HL-60 (cell line): Measurements from ENCODE around the gene TMUB1.

Source experiments
- DNase-seq, 2 experiments: peaks; one replicate each; pipeline ENCODE4 v3.0.0-alpha.2; 2010 to 2020; ENCODE audit warnings: low read depth in 1 of 2, low spot score in 1 of 2
- H3K27ac ChIP-seq: fragments of 250-450 bp; sonication (Bioruptor Pico); replicated peaks from 2 replicates; pipeline ENCODE4 v1.5.1; 2020; ENCODE audit warnings: mild to moderate bottlenecking, moderate library complexity
- H3K27me3 ChIP-seq: fragments of 250-450 bp; sonication (Bioruptor Pico); 2 replicates; pipeline ENCODE4 v1.5.1; 2021; ENCODE audit warnings: mild to moderate bottlenecking, moderate library complexity; ENCODE audit not compliant: insufficient read depth, poor library complexity, severe bottlenecking
- H3K4me3 ChIP-seq: replicated peaks from 2 replicates; pipeline ENCODE4 v1.5.1; 2011; ENCODE audit warnings: mild to moderate bottlenecking, control low read depth, low read length; ENCODE audit not compliant: insufficient read depth
- GABPA ChIP-seq: IDR thresholded peaks from 2 replicates; pipeline ENCODE4 v1.6.1; 2012; ENCODE audit warnings: low read depth
- POLR2AphosphoS5 ChIP-seq: IDR thresholded peaks from 2 replicates; pipeline ENCODE4 v1.6.1; 2012; ENCODE audit warnings: low read depth
- SPI1 ChIP-seq: IDR thresholded peaks from 2 replicates; pipeline ENCODE4 v1.6.1; 2012; ENCODE audit warnings: low read depth, mild to moderate bottlenecking, borderline replicate concordance
- TF ChIP-seq, protein P1 (sequence below): IDR thresholded peaks from 2 replicates; pipeline ENCODE4 v1.6.1; 2012; ENCODE audit warnings: low read depth; ENCODE audit not compliant: insufficient replicate concordance
- TF ChIP-seq, protein P2 (sequence below): IDR thresholded peaks from one replicate; pipeline ENCODE4 v1.5.1; 2011; ENCODE audit warnings: low read length, control low read depth, inconsistent platforms; ENCODE audit not compliant: insufficient read depth

Gene TMUB1

DNA sequence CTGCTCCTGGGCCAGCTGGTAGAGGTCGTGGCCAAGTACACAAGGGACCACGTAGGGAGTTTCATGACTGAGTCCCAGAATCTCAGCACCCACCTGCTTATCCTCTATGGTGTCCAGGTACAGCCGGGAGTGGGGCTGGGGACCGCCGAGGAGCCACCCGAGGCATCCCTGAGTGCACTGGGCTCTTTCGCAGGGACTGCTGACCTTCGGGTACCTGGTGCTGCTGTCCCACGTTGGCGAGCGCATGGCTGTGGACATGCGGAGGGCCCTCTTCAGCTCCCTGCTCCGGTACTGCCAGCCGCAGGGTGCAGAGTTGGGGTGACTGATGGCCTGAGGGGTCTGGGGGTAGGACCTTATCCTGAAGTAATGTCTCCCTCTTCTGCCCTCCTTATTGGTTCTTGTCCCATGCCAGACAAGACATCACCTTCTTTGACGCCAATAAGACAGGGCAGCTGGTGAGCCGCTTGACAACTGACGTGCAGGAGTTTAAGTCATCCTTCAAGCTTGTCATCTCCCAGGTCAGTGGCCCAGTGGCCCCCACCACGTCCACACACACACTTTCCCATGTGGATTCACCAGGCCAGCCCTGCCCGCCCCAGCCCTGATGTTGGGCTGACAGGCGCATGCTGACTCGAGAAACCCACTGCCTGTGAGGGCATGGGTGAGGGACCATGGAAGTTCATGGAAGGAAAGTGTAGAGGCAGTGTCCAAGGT, 48.8 kb downstream of the TMUB1 start:
- DNase-seq = no peak
- Histone ChIP-seq H3K4me3 (no peak overlapping the region), H3K27me3 (no peaks in the 10 kb centered on the region), H3K27ac (no peak overlapping the region)
- TF ChIP-seq SPI1 (no peak), GABPA (no peak), POLR2AphosphoS5 (no peak)
- TF ChIP-seq, protein P1, sequence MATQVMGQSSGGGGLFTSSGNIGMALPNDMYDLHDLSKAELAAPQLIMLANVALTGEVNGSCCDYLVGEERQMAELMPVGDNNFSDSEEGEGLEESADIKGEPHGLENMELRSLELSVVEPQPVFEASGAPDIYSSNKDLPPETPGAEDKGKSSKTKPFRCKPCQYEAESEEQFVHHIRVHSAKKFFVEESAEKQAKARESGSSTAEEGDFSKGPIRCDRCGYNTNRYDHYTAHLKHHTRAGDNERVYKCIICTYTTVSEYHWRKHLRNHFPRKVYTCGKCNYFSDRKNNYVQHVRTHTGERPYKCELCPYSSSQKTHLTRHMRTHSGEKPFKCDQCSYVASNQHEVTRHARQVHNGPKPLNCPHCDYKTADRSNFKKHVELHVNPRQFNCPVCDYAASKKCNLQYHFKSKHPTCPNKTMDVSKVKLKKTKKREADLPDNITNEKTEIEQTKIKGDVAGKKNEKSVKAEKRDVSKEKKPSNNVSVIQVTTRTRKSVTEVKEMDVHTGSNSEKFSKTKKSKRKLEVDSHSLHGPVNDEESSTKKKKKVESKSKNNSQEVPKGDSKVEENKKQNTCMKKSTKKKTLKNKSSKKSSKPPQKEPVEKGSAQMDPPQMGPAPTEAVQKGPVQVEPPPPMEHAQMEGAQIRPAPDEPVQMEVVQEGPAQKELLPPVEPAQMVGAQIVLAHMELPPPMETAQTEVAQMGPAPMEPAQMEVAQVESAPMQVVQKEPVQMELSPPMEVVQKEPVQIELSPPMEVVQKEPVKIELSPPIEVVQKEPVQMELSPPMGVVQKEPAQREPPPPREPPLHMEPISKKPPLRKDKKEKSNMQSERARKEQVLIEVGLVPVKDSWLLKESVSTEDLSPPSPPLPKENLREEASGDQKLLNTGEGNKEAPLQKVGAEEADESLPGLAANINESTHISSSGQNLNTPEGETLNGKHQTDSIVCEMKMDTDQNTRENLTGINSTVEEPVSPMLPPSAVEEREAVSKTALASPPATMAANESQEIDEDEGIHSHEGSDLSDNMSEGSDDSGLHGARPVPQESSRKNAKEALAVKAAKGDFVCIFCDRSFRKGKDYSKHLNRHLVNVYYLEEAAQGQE = no peak

DNA sequence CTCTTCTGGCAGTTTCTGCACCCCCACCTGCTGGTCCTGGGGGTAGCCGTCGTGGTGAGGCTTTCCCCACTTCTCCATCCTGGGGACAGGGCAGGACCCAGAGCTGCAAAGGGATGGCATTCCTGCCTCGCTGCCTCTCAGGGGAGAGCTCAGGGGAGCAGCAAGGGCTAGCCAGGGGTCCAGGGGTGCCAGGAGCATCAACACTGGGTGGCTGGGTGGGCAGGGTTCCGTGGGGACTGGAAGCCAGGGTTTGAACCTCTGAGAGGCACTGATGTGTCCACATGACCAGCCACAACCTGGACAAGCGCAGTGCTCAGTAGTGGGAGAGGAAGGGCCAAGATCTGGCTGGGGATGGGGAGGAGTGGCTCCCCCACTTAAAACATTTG, 49.4 kb downstream of the TMUB1 start:
- H3K4me3 ChIP-seq = no peak overlapping the region
- TF ChIP-seq, protein P1 = no peak
- TF ChIP-seq GABPA (no peak), SPI1 (no peak), POLR2AphosphoS5 (no peak)
- TF ChIP-seq, protein P2, sequence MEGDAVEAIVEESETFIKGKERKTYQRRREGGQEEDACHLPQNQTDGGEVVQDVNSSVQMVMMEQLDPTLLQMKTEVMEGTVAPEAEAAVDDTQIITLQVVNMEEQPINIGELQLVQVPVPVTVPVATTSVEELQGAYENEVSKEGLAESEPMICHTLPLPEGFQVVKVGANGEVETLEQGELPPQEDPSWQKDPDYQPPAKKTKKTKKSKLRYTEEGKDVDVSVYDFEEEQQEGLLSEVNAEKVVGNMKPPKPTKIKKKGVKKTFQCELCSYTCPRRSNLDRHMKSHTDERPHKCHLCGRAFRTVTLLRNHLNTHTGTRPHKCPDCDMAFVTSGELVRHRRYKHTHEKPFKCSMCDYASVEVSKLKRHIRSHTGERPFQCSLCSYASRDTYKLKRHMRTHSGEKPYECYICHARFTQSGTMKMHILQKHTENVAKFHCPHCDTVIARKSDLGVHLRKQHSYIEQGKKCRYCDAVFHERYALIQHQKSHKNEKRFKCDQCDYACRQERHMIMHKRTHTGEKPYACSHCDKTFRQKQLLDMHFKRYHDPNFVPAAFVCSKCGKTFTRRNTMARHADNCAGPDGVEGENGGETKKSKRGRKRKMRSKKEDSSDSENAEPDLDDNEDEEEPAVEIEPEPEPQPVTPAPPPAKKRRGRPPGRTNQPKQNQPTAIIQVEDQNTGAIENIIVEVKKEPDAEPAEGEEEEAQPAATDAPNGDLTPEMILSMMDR = no peak
- H3K27me3 ChIP-seq = no peaks in the 10 kb centered on the region
- H3K27ac ChIP-seq = no peak overlapping the region
- DNase-seq = no peak

DNA sequence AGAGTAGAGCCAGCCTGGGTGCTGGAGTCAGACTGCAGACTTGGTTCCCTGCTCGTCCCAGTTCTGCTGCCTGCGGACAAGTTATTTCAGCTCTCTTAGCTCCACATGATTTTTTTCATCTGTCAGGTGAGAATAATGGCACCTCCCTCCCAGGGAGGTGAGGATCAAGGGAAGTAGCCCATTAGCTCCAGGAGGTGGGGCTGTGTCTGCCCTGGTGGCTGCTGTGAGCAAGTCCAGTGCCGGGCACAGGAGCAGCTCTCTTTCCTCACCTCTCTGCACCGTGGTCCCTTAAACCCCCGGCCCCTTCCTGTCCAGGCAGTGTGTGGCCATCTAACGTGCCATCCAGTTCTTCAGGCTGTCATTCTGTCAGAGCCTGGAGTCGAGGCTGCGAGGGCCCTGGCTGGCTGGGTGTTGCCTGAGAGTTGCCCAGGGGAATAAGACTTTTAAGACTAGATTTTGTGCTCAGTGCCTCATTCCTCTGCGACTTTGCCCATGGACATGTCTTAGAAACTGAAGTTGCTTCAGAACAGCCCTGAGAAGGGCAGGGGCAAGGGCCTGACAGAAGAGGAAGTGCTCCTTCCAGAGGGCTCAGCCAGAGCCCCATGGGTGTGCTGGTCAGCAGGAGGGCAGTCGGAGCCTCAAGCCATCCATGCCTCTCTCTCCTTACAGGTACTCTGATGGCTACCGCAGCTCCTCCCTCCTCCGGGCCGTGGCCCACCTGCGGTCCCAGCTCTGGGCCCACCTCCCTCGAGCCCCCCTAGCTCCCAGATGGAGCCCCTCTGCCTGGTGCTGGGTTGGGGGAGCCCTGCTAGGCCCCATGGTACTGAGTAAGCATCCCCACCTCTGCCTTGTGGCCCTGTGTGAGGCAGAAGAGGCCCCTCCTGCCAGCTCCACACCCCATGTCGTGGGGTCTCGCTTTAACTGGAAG, 50.1 kb downstream of the TMUB1 start:
- H3K4me3 ChIP-seq = no peak overlapping the region
- TF ChIP-seq SPI1 = peak; percentile 54; the same call in 1 of the 2 replicates
- TF ChIP-seq, protein P1 = no peak
- DNase-seq = no peak
- H3K27me3 ChIP-seq = no peaks in the 10 kb centered on the region
- no peak overlapping the region for H3K27ac ChIP-seq
